GM19467 (cell line): ENCODE data around the gene ALDH3A1.

ENCODE experiments used
- ATAC-seq: cut with Tn5 transposase; IDR thresholded peaks from one replicate; pipeline ENCODE4 v1.9.1; 2021; ENCODE audit warnings: mild to moderate bottlenecking, moderate library complexity; ENCODE audit not compliant: unreplicated experiment

ALDH3A1 gene

DNA sequence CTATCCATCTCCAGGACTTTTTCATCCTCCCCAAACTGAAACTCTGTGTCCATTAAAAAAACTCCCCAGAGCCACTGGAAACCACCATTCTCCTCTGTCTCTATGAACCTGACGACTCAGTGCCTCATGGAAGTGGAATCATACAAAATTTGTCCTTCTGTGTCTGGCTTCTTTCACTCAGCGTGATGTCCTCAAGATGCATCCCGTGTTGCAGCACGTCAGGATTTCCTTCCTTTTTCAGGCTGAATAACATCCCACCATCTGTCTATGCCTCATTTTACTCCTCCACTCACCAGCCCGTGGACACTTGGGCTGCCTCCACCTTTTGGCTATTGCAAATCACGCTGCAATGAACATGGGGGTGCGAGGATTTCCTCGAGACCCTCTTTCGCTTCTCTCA lies 12.6 kb upstream of the ALDH3A1 start:
- ATAC-seq, result no peak

DNA sequence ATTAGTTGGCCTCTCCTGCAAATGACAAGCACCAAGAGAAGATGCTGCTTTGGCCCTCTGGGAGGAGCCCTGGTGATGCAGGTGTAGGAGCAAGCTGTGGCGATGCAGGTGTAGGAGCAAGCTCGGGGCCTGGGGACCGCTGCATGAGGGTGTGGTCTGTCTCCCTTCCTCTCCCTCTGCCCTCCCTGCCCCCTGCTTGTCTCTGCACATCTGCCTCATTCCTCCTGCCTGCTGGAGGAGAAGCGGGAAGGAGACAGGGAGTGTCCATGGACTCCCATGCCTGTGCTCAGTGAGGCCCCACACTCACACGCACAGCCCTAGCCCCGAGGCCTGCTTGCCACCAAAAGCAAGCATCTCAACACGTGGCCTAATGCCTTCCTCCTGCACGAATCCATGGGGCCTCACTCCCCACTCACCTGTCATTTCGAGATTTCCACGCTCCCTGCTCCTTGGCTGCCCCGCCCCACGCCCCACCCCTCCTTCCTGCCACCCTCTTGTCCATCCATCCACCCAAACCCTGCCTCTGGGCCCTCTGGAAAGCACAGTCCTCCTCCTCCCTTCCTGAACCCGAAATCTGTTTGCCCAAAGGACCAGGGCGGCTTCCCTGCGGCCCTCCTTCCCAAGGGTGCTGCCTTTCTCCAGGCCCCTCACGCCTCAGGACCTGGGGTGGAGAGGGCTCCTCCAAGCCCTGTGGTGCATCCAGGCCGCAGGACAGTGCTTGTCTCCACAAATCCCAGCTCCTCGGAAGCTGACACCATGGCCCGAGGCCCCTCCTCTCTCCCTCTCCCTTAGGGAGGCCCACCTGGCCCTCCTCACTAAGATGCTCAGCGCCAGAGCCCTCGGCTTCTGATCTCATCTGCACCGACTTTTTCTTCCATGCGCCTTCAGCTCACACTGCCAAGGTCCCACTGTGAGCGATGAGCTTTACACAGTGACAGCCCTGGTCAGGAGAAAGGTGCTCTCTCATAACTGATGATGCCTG lies 11.8 kb upstream of the ALDH3A1 start:
- ATAC-seq, result no peak

GRCh38 chr17:19757536-19758180 lies 9.6 kb upstream of the ALDH3A1 start:
- no peak for ATAC-seq

DNA sequence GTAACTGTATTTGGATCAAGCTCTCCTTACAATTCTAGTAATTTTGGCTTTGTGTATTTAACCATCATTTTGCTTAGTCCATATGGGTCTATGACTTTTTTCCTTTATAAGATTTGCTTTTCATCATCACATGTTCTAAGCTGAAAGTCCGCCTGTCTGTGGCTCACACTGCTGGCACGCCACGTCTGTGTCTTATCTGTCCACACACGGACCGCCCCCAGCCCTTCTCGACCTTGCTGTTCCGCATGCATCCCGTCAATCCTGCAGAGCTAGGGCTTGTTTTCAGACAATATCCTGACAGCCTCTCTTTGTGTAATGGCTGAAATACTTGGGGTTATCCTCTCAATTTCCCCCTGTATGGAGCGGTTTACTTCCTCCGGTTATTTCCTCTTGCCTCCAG lies 8.4 kb upstream of the ALDH3A1 start:
- no peak for ATAC-seq

DNA sequence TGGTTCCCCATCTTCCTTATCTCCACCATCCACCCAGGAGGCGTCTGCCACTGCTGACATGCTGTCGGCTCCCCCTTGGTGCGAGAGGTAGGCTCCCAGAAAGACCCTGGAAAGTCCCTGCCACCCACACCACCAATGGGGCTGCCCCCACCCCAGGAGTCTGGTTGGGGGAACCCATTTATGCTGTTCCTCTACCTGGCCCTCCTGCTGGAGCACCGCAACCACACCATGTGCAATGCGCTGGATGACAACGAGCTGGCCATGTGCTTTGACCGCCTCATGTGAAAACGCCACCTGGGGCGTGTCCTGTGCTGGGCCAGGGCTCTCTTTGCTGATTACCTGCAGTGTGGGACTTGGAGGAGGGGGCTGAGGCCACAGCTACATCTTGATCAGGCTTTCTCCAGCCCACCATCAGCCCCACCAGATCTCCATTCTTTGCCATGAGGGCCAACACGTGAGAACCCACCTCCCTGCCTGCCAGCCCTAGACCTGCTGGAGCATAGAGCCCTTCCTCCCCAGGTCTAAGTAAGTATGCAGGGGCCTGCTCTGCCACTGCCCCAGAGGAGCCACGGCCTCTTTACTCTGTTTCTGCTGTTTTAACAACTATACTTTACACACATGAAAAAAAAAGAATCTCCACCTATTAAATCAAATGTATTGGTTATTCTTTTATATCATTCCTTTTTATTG lies 7.9 kb upstream of the ALDH3A1 start:
- no peak for ATAC-seq

DNA sequence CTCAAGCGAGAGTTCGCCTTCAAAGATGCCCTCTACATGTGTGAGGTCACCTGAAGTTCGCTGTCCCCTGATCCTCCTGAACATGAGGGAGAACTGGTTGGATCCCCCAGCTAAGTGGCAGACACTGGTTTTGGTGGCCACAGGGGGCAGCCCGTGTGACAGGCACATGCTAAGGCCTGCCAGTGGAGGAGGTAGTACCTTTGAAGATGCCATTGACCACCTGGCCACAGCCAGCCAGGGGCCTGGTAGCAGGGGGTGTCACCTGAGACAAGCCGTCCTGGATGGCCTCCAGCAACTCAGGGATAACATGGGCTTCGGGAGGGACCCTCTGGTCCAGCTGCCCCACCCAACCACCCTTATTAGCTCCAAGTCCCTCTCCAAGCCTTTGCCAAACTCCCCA lies 7.3 kb upstream of the ALDH3A1 start:
- no peak for ATAC-seq

DNA sequence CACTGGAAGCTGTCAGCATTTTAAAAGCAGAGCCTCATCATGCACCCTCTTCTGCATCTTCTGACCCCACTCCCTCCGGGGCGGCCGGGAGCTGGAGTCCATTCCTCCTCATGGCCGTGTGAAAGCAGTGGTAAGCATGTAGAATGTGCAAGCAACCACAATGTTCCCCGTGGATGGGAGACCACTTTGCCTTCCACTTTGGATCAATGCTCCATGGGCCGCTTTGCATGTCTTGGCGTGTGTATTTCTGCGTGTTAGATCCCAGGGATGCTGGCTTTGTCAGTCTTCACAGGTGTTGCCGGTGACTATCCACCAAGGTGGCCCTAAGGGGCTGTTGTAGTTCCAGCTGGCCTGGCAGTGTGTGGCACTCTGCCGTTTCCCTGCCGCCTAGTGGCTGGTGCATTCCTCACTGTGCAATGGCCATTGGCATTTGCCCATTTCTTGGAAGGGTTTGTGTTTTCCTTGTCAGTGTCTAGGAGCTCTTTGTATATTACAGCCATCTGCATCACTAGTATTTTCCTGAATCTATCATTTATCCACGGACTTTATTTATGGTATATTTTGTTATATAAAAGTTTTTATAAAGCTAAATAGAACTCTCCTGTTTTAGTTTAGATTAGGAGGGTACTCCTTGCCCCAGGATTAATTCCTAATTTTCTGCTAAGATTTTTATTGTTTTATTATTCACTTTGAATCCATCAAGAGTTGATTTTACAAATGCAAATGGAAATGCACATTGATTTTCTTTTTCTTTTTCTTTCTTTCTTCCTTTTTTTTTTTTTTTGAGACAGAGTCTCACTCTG lies 5.8 kb upstream of the ALDH3A1 start:
- ATAC-seq, result no peak

DNA sequence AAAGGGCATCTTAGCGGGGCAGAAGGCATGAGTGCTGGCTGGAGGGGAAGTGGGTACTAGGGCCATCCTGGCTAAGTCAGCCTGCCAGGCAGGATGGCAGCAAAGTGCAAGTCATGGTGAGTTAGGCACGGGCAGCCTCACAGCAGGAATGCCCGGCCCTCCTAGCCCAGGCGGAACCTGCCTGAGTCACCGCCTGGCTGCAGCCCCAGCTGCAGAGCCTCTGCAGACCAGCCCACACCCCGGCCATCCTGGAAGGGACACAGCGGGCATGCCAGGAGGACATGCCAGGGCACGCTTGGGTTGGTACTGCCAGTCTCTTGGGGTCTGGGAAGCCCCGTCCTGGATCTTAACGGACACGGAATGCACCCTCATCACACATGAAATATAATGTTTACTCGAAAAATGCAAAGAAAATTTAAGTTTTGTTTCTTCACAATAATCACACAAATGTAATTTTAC lies 5.0 kb upstream of the ALDH3A1 start:
- no peak for ATAC-seq

- no peak for ATAC-seq
Observed at GRCh38 chr17:19752216-19753050, 4.3 kb upstream of the ALDH3A1 start.

- ATAC-seq, result no peak
Observed at GRCh38 chr17:19750835-19751234, 2.7 kb upstream of the ALDH3A1 start.

- no peak for ATAC-seq
Observed at GRCh38 chr17:19750020-19750572, 2.0 kb upstream of the ALDH3A1 start.

GRCh38 chr17:19748807-19749193 lies 702 bp upstream of the ALDH3A1 start:
- no peak for ATAC-seq

DNA sequence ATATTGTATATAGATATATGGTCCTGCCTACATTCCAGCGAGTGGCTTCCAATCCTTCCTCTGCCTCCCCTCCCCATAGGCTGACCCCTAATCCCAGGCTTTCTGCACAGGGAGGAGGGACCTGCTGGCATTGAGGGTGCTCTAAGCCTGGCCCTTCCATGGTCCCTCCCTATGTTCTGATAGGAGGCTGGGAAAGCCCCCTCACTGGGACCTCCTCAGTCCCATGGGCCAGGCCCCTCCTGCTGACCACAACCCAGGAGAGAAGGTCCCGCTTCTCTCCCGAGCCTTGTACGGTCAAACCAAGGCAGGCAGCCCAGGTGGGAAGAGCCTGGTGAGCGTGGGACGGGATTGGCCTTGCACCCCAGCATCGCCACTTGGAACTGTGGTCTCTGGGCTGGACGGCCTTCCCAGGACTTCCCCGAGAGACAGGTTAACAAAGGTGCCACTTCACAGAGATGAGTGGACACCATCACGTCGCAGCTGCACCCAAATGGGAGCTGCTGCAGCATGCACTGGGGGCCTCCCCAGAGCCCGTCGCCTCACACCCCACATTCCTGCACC lies 859 bp downstream of the ALDH3A1 start:
- no peak for ATAC-seq

DNA sequence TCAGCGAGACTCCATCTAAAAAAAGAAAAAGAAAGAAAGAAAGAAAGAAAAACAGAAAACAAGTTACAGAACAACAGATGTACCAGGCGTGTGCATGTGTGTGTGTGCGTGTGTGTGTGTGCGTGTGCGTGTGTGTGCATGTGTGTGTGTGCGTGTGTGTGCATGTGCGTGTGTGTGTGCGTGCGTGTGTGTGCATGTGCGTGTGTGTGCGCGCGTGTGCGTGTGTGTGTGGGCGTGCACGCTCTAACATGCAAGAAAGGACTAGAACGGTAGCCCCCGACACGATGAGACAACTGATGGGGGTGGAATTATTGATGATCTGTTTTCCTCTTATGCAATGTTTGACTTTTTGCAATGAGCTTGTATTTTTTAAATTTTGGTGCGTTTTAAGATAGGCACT lies 1.6 kb downstream of the ALDH3A1 start:
- no peak for ATAC-seq

DNA sequence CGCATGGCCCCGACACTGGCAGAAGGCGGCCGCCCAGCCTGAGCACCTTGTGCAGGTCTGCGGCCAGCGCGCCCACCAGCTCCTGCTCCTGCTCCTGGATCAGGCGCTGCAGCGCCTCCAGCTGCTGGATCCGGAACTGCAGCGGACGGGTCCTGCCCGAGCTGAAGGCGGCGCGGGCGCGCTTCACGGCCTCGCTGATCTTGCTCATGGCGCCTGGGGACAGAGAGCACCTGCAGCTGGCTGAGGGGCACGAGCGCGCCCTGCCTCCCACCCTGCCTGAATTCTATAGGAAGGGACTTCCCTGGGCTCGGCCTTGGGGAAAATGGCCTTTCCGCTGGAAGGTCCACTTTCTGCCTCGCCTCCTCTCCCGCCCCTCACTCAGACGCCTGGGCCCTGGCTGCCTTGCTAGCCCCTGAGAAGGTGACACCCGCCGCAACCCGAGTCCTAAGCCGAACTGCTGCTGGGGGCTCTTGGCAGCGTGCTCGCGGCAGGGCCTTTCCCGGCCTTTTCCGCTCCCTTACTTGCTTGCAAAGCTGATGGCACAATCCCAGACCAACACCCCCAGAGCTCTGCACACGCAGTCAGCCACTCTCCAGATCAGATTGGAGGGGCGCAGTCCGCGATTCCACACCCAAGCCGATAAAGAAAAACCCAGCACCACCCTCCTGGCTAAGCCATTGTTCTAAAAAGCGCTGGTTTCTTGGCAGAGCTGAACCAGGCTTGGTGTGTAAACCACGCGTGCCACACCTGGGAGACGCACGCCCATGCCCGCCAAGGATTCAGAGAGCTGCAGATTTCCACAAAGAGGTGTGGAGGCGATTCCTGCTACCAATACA lies 3.0 kb downstream of the ALDH3A1 start:
- peak; percentile 56 for ATAC-seq

DNA sequence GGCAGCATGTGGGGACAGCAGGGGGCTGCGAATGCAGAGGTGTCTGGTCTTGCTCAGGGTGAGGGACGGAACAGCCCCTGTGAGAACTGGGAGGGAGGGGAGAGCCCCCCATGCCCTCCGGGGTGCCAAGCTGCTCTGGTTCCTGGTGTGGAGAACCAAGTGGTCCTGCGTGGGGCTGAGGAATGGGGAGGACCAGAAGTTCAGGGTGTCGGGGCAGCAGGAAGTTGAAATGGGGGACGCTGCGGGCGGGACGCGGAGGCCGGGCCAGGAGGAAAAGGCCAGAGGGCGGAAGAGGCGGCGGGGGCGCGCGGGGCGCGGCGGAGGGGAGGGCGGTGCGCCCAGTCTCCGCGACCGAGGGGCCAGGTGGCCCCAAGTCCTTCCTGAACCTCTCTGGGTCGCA lies 3.6 kb downstream of the ALDH3A1 start:
- ATAC-seq, result no peak

- ATAC-seq, result no peak
Observed at GRCh38 chr17:19743101-19744100, 4.7 kb downstream of the ALDH3A1 start.
